ENCODE measurements around the gene INO80B.

- no peak for TF ChIP-seq RAD21 (IDR thresholded peaks at IDR 0.05; ENCODE audit: low read depth)
- no peak for TF ChIP-seq TEAD4 (IDR thresholded peaks at IDR 0.05)
- TF ChIP-seq EGR1 (IDR thresholded peaks at IDR 0.05): no peak
- TF ChIP-seq EP300 (IDR thresholded peaks at IDR 0.05; ENCODE audit: borderline replicate concordance): no peak
- TF ChIP-seq NFIC (IDR thresholded peaks at IDR 0.05): no peak
- TF ChIP-seq, protein P1, sequence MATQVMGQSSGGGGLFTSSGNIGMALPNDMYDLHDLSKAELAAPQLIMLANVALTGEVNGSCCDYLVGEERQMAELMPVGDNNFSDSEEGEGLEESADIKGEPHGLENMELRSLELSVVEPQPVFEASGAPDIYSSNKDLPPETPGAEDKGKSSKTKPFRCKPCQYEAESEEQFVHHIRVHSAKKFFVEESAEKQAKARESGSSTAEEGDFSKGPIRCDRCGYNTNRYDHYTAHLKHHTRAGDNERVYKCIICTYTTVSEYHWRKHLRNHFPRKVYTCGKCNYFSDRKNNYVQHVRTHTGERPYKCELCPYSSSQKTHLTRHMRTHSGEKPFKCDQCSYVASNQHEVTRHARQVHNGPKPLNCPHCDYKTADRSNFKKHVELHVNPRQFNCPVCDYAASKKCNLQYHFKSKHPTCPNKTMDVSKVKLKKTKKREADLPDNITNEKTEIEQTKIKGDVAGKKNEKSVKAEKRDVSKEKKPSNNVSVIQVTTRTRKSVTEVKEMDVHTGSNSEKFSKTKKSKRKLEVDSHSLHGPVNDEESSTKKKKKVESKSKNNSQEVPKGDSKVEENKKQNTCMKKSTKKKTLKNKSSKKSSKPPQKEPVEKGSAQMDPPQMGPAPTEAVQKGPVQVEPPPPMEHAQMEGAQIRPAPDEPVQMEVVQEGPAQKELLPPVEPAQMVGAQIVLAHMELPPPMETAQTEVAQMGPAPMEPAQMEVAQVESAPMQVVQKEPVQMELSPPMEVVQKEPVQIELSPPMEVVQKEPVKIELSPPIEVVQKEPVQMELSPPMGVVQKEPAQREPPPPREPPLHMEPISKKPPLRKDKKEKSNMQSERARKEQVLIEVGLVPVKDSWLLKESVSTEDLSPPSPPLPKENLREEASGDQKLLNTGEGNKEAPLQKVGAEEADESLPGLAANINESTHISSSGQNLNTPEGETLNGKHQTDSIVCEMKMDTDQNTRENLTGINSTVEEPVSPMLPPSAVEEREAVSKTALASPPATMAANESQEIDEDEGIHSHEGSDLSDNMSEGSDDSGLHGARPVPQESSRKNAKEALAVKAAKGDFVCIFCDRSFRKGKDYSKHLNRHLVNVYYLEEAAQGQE (IDR thresholded peaks at IDR 0.05; ENCODE audit: low read depth): no peak
- no peak for TF ChIP-seq TCF12 (IDR thresholded peaks at IDR 0.05; ENCODE audit: low read depth)
- TF ChIP-seq CREB1 (IDR thresholded peaks at IDR 0.05; ENCODE audit: low read depth): no peak
These were observed 7.5 kb upstream of the INO80B start for GRCh38 chr2:74447230-74447999.

All from Ishikawa (cell line).